DND-41 (cell line): Measurements from ENCODE around the gene ZBTB3.
A peak's percentile ranks its signal among the peaks of the same experiment; 100 is the strongest.

Experiments used
- ATAC-seq: fragments of 200-7000 bp; cut with Tn5 transposase; 3 replicates; pipeline ENCODE4 v1.9.1; 2021; ENCODE audit warnings: low read depth; ENCODE audit not compliant: insufficient read depth
- DNase-seq: peaks from one replicate; pipeline ENCODE4 v3.0.0-alpha.2; 2020
- H2AFZ ChIP-seq: 2 replicates; pipeline ENCODE4 v1.6.0; 2012; ENCODE audit warnings: low read depth, low read length
- H3K27ac ChIP-seq: 2 replicates; pipeline ENCODE4 v1.5.1; 2012; ENCODE audit warnings: low read length, inconsistent platforms
- H3K27me3 ChIP-seq: fragments of 200-600 bp; sonication (generic); 2 replicates; pipeline ENCODE4 v1.6.0; 2012; ENCODE audit warnings: low read length, mild to moderate bottlenecking, inconsistent platforms; ENCODE audit not compliant: insufficient read depth, poor library complexity
- H3K36me3 ChIP-seq: 2 replicates; pipeline ENCODE4 v1.5.1; 2012; ENCODE audit warnings: low read length, inconsistent platforms; ENCODE audit not compliant: insufficient read depth
- H3K4me1 ChIP-seq: 2 replicates; pipeline ENCODE4 v1.5.1; 2012; ENCODE audit warnings: mild to moderate bottlenecking, low read length; ENCODE audit not compliant: insufficient read depth
- H3K4me2 ChIP-seq: 2 replicates; pipeline ENCODE4 v1.6.0; 2012; ENCODE audit warnings: mild to moderate bottlenecking, moderate library complexity, low read length, inconsistent platforms; ENCODE audit not compliant: insufficient read depth
- H3K4me3 ChIP-seq, 2 experiments: fragments of 200-600 bp in 1 of 2; shearing (Covaris generic) in 1 of 2; 2 replicates each; pipeline ENCODE4 v1.5.1; 2012 to 2016; ENCODE audit warnings: inconsistent platforms in 2 of 2, low read length in 2 of 2, mild to moderate bottlenecking in 2 of 2, low read depth in 1 of 2, moderate library complexity in 1 of 2
- H3K79me2 ChIP-seq: 2 replicates; pipeline ENCODE4 v1.6.0; 2012; ENCODE audit warnings: low read length, inconsistent platforms; ENCODE audit not compliant: insufficient read depth
- H3K9ac ChIP-seq: 2 replicates; pipeline ENCODE4 v1.6.0; 2012; ENCODE audit warnings: low read depth, mild to moderate bottlenecking, inconsistent platforms, low read length, moderate library complexity
- H3K9me3 ChIP-seq: 2 replicates; pipeline ENCODE4 v1.5.1; 2012; ENCODE audit warnings: low read length, moderate library complexity, mild to moderate bottlenecking, inconsistent platforms; ENCODE audit not compliant: insufficient read depth, severe bottlenecking
- H4K20me1 ChIP-seq: 2 replicates; pipeline ENCODE4 v1.6.0; 2012; ENCODE audit warnings: low read length; ENCODE audit not compliant: insufficient read depth
- EZH2 ChIP-seq: IDR thresholded peaks from 3 replicates; pipeline ENCODE4 v1.6.1; 2012; ENCODE audit warnings: borderline replicate concordance, low read depth, mild to moderate bottlenecking, moderate library complexity, low read length, inconsistent platforms; ENCODE audit not compliant: severe bottlenecking
- TF ChIP-seq, protein P1 (sequence below): IDR thresholded peaks from 2 replicates; pipeline ENCODE4 v1.5.1; 2012; ENCODE audit warnings: borderline replicate concordance, low read length, moderate library complexity, mild to moderate bottlenecking; ENCODE audit not compliant: poor library complexity, severe bottlenecking; ENCODE audit errors: extremely low read depth

ZBTB3 gene

DNA sequence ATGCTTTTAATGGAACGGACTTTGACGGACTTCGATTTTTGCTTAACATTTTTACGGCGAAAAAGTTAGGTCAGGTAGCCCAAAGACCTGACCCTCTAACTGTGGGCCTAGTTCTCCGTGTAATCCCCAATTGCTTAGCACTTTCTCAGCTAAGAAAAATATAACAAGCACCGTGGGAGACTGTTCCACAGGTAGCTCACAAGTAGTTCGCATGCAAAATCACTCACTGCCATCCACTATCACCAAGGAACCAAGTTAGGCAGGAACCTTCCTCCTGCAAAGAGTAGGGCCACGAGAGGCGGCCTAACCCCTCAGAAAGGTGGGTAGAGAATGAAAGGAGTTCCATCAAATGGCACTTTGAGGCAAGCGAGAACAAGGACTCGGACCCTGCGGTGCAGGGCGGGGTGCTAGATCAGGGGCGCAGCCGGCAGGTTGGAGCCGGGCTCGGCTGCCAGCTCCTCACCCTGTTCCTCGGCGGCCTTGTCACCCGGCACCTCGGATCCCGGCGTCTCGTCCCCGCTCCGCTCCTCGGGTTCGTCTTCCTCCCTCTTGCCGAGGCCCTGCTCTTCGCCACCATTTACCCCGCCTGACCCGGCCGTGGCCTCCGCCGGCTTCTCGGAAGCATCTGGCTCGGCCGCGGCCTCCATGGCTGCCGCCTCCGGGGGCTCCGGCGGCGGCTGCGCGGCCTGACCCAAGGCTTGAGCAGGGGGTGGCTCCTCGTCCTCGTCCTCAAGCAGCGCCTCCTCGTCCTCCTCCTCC lies 27.6 kb downstream of the ZBTB3 start:
- Histone ChIP-seq H3K27ac (peak overlapping the region; percentile 100), H3K79me2 (peaks cover 88% of the 10 kb centered on the region), H3K9ac (peak overlapping the region; percentile 94), H3K36me3 (peaks cover 62% of the 10 kb centered on the region), H3K4me3 (peak overlapping the region; percentile 74 to 93), H2AFZ (peak overlapping the region; percentile 66), H3K27me3 (no peaks in the 10 kb centered on the region), H3K9me3 (no peaks in the 10 kb centered on the region), H3K4me1 (peaks cover 59% of the 10 kb centered on the region), H3K4me2 (peak overlapping the region; percentile 90), H4K20me1 (peaks cover 40% of the 10 kb centered on the region)
- DNase-seq (peak; percentile 35), ATAC-seq (no peak)
- no peak for TF ChIP-seq EZH2
- TF ChIP-seq, protein P1, sequence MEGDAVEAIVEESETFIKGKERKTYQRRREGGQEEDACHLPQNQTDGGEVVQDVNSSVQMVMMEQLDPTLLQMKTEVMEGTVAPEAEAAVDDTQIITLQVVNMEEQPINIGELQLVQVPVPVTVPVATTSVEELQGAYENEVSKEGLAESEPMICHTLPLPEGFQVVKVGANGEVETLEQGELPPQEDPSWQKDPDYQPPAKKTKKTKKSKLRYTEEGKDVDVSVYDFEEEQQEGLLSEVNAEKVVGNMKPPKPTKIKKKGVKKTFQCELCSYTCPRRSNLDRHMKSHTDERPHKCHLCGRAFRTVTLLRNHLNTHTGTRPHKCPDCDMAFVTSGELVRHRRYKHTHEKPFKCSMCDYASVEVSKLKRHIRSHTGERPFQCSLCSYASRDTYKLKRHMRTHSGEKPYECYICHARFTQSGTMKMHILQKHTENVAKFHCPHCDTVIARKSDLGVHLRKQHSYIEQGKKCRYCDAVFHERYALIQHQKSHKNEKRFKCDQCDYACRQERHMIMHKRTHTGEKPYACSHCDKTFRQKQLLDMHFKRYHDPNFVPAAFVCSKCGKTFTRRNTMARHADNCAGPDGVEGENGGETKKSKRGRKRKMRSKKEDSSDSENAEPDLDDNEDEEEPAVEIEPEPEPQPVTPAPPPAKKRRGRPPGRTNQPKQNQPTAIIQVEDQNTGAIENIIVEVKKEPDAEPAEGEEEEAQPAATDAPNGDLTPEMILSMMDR = no peak

DNA sequence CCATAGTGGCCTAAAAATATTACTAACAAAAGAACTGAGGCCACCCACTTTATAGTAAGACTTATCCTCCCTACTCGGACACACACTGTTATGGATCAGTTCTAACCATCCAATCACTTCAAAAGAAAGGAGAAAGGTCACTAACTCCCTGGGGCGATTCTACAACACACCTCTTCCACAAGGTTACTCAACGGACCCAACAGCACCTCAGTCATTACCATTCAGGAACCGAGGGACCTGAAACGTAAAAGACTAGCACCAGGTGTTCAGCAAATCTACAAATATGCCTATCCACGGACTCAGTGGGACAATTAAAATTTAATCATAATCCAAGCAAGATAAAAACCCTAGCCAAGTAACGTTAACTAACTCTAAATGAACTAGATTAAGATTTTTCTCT lies 28.3 kb downstream of the ZBTB3 start:
- TF ChIP-seq EZH2 = no peak
- TF ChIP-seq, protein P1 = no peak
- Histone ChIP-seq H3K36me3 (peaks cover 64% of the 10 kb centered on the region), H3K4me3 (peak overlapping the region; percentile 74 to 93), H3K27me3 (no peaks in the 10 kb centered on the region), H2AFZ (no peak overlapping the region), H3K9ac (peak overlapping the region; percentile 94), H3K9me3 (no peaks in the 10 kb centered on the region), H4K20me1 (peaks cover 40% of the 10 kb centered on the region), H3K79me2 (peaks cover 88% of the 10 kb centered on the region), H3K27ac (peak overlapping the region; percentile 100), H3K4me2 (peak overlapping the region; percentile 90), H3K4me1 (peaks cover 53% of the 10 kb centered on the region)
- ATAC-seq = no peak
- DNase-seq = no peak

DNA sequence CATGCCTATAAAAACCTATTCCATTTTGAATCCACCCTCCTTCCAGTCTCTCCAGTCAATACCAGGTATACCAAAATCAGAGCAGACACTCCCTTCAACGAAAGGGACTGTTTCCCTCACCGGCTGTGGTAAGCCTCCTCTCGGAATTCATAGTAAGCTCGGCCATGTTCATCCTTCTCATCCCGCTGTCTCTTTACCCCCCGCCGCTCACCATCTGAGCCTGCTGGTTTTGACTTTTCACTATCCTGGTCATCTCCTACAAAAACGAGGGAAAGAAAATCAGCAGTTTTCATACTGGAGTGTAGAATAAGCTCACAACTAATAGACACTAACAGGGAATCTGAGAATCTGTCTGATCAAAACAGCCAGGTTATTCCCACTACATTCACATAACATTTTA lies 29.8 kb downstream of the ZBTB3 start:
- Histone ChIP-seq H3K4me3 (peak overlapping the region; percentile 74 to 93; a peak in 3 of 4 replicates), H4K20me1 (peaks cover 37% of the 10 kb centered on the region), H2AFZ (no peak overlapping the region), H3K4me2 (peak overlapping the region; percentile 90), H3K9ac (peak overlapping the region; percentile 94), H3K4me1 (peaks cover 40% of the 10 kb centered on the region), H3K27ac (no peak overlapping the region; the same call in 1 of the 2 replicates), H3K36me3 (peaks cover 73% of the 10 kb centered on the region), H3K9me3 (no peaks in the 10 kb centered on the region), H3K27me3 (no peaks in the 10 kb centered on the region), H3K79me2 (peaks cover 88% of the 10 kb centered on the region)
- TF ChIP-seq, protein P1 = no peak
- TF ChIP-seq EZH2 = no peak
- no peak for DNase-seq
- no peak for ATAC-seq
